Heart right ventricle (tissue), 16 donors: ENCODE data around the gene CADM1. TPM values are rescaled to one million over a fixed set of nuclear protein-coding genes. Genes with fewer than 3 reads are reported as not detected.

ENCODE experiments used
- ATAC-seq, 8 donors: fragments of 200-7000 bp; cut with Tn5 transposase; one replicate each; pipeline ENCODE4 v1.9.1; 2020; ENCODE audit warnings: mild to moderate bottlenecking in 8 of 8, moderate library complexity in 8 of 8, moderate number of reproducible peaks in 1 of 8
- DNase-seq, 2 donors: peaks; one replicate each; pipeline ENCODE4 v3.0.0-alpha.2; 2020
- H3K27ac ChIP-seq, 10 donors: fragments of 200-600 bp; sonication (generic) in 2 of 10; one replicate each; pipeline versions ENCODE4 v1.5.0 to v1.8.0; 2020 to 2022; ENCODE audit warnings: mild to moderate bottlenecking in 3 of 10
- H3K27me3 ChIP-seq, 7 donors: fragments of 200-600 bp; one replicate each; pipeline ENCODE4 v1.8.0; 2021 to 2022; ENCODE audit warnings: mild to moderate bottlenecking in 2 of 7
- H3K36me3 ChIP-seq, 9 donors: fragments of 200-600 bp; sonication (generic) in 1 of 9; one replicate each; pipeline versions ENCODE4 v1.5.0 to v1.8.0; 2020 to 2022; ENCODE audit warnings: mild to moderate bottlenecking in 2 of 9
- H3K4me1 ChIP-seq, 9 donors: fragments of 200-600 bp; sonication (generic) in 1 of 9; one replicate each; pipeline versions ENCODE4 v1.5.0 to v1.8.0; 2020 to 2022; ENCODE audit warnings: mild to moderate bottlenecking in 4 of 9
- H3K4me3 ChIP-seq, 10 donors: fragments of 200-600 bp; sonication (generic) in 2 of 10; one replicate each; pipeline versions ENCODE4 v1.5.0 to v1.8.0; 2020 to 2022; ENCODE audit warnings: mild to moderate bottlenecking in 7 of 10, moderate library complexity in 2 of 10
- H3K9me3 ChIP-seq, 11 donors: fragments of 200-600 bp in 10 of 11; sonication (generic) in 2 of 11; one replicate each; pipeline versions ENCODE4 v1.5.0 to v1.8.0; 2013 to 2022; ENCODE audit warnings: mild to moderate bottlenecking in 2 of 11, control low read depth in 1 of 11, moderate library complexity in 1 of 11
- CTCF ChIP-seq, 9 donors: fragments of 200-600 bp; sonication (generic) in 2 of 9; IDR thresholded peaks; one replicate each; pipeline versions ENCODE4 v1.5.0 to v1.8.0; 2021 to 2022; ENCODE audit warnings: antibody characterized with exemption in 9 of 9, mild to moderate bottlenecking in 5 of 9, moderate library complexity in 1 of 9
- WGBS, 2 donors: extraction: QIAGEN DNeasy Blood & Tissue Kit; methylation state at CpG; one replicate each; pipeline ENCODE4 v1.1.7; 2013; ENCODE audit warnings: inconsistent platforms in 1 of 2; 5-methylcytosine and 5-hydroxymethylcytosine counted together
- intact Hi-C, 10 donors: fragments of 100-400 bp; cut with DNase I; formaldehyde crosslinking; loops; one replicate each; pipeline versions ENCODE4 v1.11.1 to v1.14.2; 2022
- polyA plus RNA-seq, 2 donors: library from polyadenylated mRNA; stranded (reverse); fragments of 200-250 nt; gene quantifications; one replicate each; pipeline ENCODE4 v1.2.3, GENCODE V29; 2013
- total RNA-seq, 10 donors: library from RNA; stranded (reverse); fragmentation: NEBNext Ultra II Directional in 3 of 10; extraction: Animal tissue kit (Norgen Biotek cat#: 25700) in 3 of 10; gene quantifications; one replicate each; pipeline versions ENCODE4 v1.2.1 to v1.2.4, GENCODE V29; 2021 to 2023
- donor health status: Arrhythmogenic right ventricular cardiomyopathy.
- donor health status: ischemic (EF 13 %, LVEDD 7.1; RV severe dilation, severe dysfunction).
- donor health status: healthy with polysubstance abuse.
- donor health status: DM: no; HTN: yes; CAD: no.
- donor health status: DM: no; HTN: no; CAD: no.
- donor health status: ischemic (EF 25% LVEDD 6.9; RV normal size, moderate dysfunction).
- donor health status: ischemic (EF 25% LVEDD 5.7; RV mildly dilated, moderate dysfunction).
- donor health status: healthy.
- donor health status: DM: yes; HTN: yes; CAD: no.
- donor health status: Ischemic cardiomyopathy.
- donor health status: ischemic (EF 35%, LVEDD 5.7; RV mildly dilated, moderate dysfunction).
- donor health status: nonischemic (EF 11% LVEDD 7.7; RV severe dilation, severe dysfunction).
- donor health status: DM: yes; HTN: yes; CAD: no.
- donor health status: PGD.
- donor health status: ischemic (EF 29% LVEDD 5.4; RV normal size, mild dysfunction).
- donor health status: nonischemic (EF 23%, LVEDD 6.1; RV moderate dilation, normal function).

The CADM1 gene
- total and polyA plus RNA-seq, 12 donors: 10.2 to 83.0 (median 41.4) TPM

GRCh38 chr11:115447273-115447864 lies 56.8 kb downstream of the CADM1 start:
- no peak overlapping the region for H3K27ac ChIP-seq
- no peaks in the 10 kb centered on the region for H3K27me3 ChIP-seq
- peaks cover 0 to 31% (median 14%) of the 10 kb centered on the region in 11 donors for H3K9me3 ChIP-seq
- H3K4me1 ChIP-seq: peaks cover 0 to 8% (median 0%) of the 10 kb centered on the region in 9 donors
- no peak for DNase-seq
- no peak for ATAC-seq
- intact Hi-C loops: loop anchor here in 2 of 10 donors (5.0 to 10.0 kb wide), 3 partner anchors 55 to 620 kb away; partner anchors contain the start of gene CADM1 (in 2 of the 2)
- H3K36me3 ChIP-seq: no peaks in the 10 kb centered on the region
- 86 to 92% methylated on average over 2 of the region's 2 CpGs for WGBS, 2 donors
- no peak for TF ChIP-seq CTCF (IDR thresholded peaks at IDR 0.05)
- H3K4me3 ChIP-seq: no peak overlapping the region

- no peak overlapping the region for H3K4me3 ChIP-seq
- intact Hi-C loops: loop anchor here in 2 of 10 donors (5.0 to 10.0 kb wide), 3 partner anchors 56 to 621 kb away; partner anchors contain the start of gene CADM1 (in 2 of the 2)
- no peaks in the 10 kb centered on the region for H3K27me3 ChIP-seq
- ATAC-seq (peak in 4 of 8 donors; percentile 23 to 65 (median 52)), DNase-seq (peak in 1 of 2 donors; percentile 10)
- H3K9me3 ChIP-seq: peaks cover 0 to 31% (median 14%) of the 10 kb centered on the region in 11 donors
- TF ChIP-seq CTCF (IDR thresholded peaks at IDR 0.05): no peak
- peaks cover 0 to 8% (median 0%) of the 10 kb centered on the region in 9 donors for H3K4me1 ChIP-seq
- 30 to 44% methylated on average over 1 of the region's 1 CpG for WGBS, 2 donors
- H3K36me3 ChIP-seq: no peaks in the 10 kb centered on the region
- H3K27ac ChIP-seq: no peak overlapping the region
Observed at GRCh38 chr11:115446214-115446613, 58.0 kb downstream of the CADM1 start.

- no peaks in the 10 kb centered on the region for H3K27me3 ChIP-seq
- peaks cover 0 to 31% (median 14%) of the 10 kb centered on the region in 11 donors for H3K9me3 ChIP-seq
- no peak for DNase-seq
- intact Hi-C loops: loop anchor here in 1 of 10 donors (10.0 kb wide), 1 partner anchor 60 kb away; the partner anchor contains the start of gene CADM1
- no peak for TF ChIP-seq CTCF (IDR thresholded peaks at IDR 0.05)
- peaks cover 0 to 11% (median 0%) of the 10 kb centered on the region in 9 donors for H3K4me1 ChIP-seq
- no peak for ATAC-seq
- WGBS, 2 donors: 73 to 82% methylated on average over 5 of the region's 5 CpGs
- no peak overlapping the region for H3K27ac ChIP-seq
- H3K4me3 ChIP-seq: no peak overlapping the region
- H3K36me3 ChIP-seq: no peaks in the 10 kb centered on the region
Observed at GRCh38 chr11:115444542-115444941, 59.7 kb downstream of the CADM1 start.

- Histone ChIP-seq H3K36me3 (no peaks in the 10 kb centered on the region), H3K4me1 (peaks cover 0 to 18% (median 0%) of the 10 kb centered on the region in 9 donors), H3K9me3 (no peaks in the 10 kb centered on the region), H3K27me3 (no peaks in the 10 kb centered on the region), H3K27ac (no peak overlapping the region), H3K4me3 (no peak overlapping the region)
- WGBS, 2 donors: 63 to 65% methylated on average over 5 of the region's 5 CpGs
- TF ChIP-seq CTCF (IDR thresholded peaks at IDR 0.05): no peak
- no peak for ATAC-seq
- no peak for DNase-seq
- intact Hi-C loops: loop anchor here in 1 of 10 donors (10.0 kb wide), 1 partner anchor 65 kb away; the partner anchor contains the start of gene CADM1
Observed at GRCh38 chr11:115439969-115440540, 64.2 kb downstream of the CADM1 start.
